HCT116 (cell line): ENCODE data around the gene CDRT15L2.
"Not testable (repeated sequence)": the region's sequence is repeated elsewhere in the genome, so short reads cannot be mapped to it uniquely, and the experiment has no call there.

Experiments used
- CTCF ChIP-seq, 3 experiments: fragments of 200-600 bp in 1 of 3; sonication (generic) in 1 of 3; IDR thresholded peaks in 2 of 3; conservative IDR thresholded peaks in 1 of 3; 2 replicates each; pipeline ENCODE4 v1.5.1; 2012 to 2017; ENCODE audit warnings: low read depth in 2 of 3, low read length in 2 of 3, antibody characterized with exemption in 1 of 3, borderline replicate concordance in 1 of 3, control low read depth in 1 of 3, mild to moderate bottlenecking in 1 of 3, mixed read lengths in 1 of 3, mixed run types in 1 of 3, moderate library complexity in 1 of 3; ENCODE audit not compliant: insufficient read depth in 1 of 3
- EZH2 ChIP-seq: fragments of 200-600 bp; sonication (generic); IDR thresholded peaks from 2 replicates; pipeline ENCODE4 v1.6.1; 2017; ENCODE audit warnings: antibody characterized with exemption, mixed run types
- MAX ChIP-seq: IDR thresholded peaks from 2 replicates; pipeline ENCODE4 v1.6.1; 2012
- POLR2A ChIP-seq: IDR thresholded peaks from 2 replicates; pipeline ENCODE4 v1.7.0; 2011; ENCODE audit warnings: borderline replicate concordance; ENCODE audit not compliant: insufficient read depth, insufficient read length; ENCODE audit errors: extremely low read depth
- POLR2AphosphoS5 ChIP-seq: IDR thresholded peaks from 2 replicates; pipeline ENCODE4 v1.6.1; 2011; ENCODE audit warnings: mild to moderate bottlenecking, low read depth, low read length, moderate library complexity
- YY1 ChIP-seq: IDR thresholded peaks from 2 replicates; pipeline ENCODE4 v1.6.1; 2011; ENCODE audit warnings: low read length, low read depth, moderate library complexity, mild to moderate bottlenecking; ENCODE audit not compliant: insufficient replicate concordance; ENCODE audit errors: extremely low read depth
- ZFX ChIP-seq: fragments of 450-650 bp; IDR thresholded peaks from 2 replicates; pipeline ENCODE4 v1.6.1; 2017

- not testable (repeated sequence) for TF ChIP-seq CTCF (IDR thresholded peaks at IDR 0.05 in 2 of 3, conservative IDR thresholded peaks at IDR 0.05 in 1 of 3; ENCODE audit: borderline replicate concordance in 1 of 3, insufficient read depth in 1 of 3, low read depth in 2 of 3, low read length in 2 of 3); POLR2A; MAX; ZFX; EZH2; YY1; POLR2AphosphoS5
Observed at GRCh38 chr17:20571653-20572052, 7.9 kb upstream of the CDRT15L2 start.
